Endothelial cell of umbilical vein (primary cell): ENCODE measurements around the gene INPP4B. TPM values are rescaled to one million over a fixed set of nuclear protein-coding genes. Genes with fewer than 3 reads are reported as not detected.

ENCODE experiments used
- BruUV-seq: library from RNA; stranded (reverse); fragments of 400-500 nt; replicated peaks from 2 replicates; lab custom pipeline; 2021; lab: Mats Ljungman, UMichigan
- CTCF ChIA-PET: fragments of 300-600, 350-600 bp; sonication (Branson Sonifier 250); formaldehyde crosslinking; loops from one replicate; lab custom pipeline; 2021; ENCODE audit warnings: antibody characterized with exemption, inconsistent platforms; lab: Charles Lee
- POLR2A ChIA-PET: fragments of 300-600, 350-600 bp; sonication (Branson Sonifier 250); formaldehyde crosslinking; loops from one replicate; lab custom pipeline; 2021; ENCODE audit warnings: antibody characterized with exemption, inconsistent platforms; lab: Charles Lee
- DNase-seq: peaks from one replicate; pipeline ENCODE4 v3.0.0-alpha.2; 2011; ENCODE audit warnings: low read depth, low spot score
- FAIRE-seq: peaks from 2 replicates; lab custom pipeline; 2011; peaks lifted over from hg19 to GRCh38; lab: Jason Lieb, UNC
- H2AFZ ChIP-seq: 2 replicates; pipeline ENCODE4 v1.6.0; 2012; ENCODE audit warnings: low read depth, low read length, control low read depth, inconsistent platforms
- H3K27ac ChIP-seq: 2 replicates; pipeline ENCODE4 v1.5.1; 2011; ENCODE audit warnings: low read depth, mild to moderate bottlenecking, control low read depth, low read length, moderate library complexity; ENCODE audit not compliant: insufficient read depth
- H3K27me3 ChIP-seq, 2 experiments: 2 replicates each; pipeline versions ENCODE4 v1.6.0 to v1.6.1; 2011; ENCODE audit warnings: low read length in 2 of 2, mixed read lengths in 1 of 2; ENCODE audit not compliant: control insufficient read depth in 2 of 2, insufficient read depth in 2 of 2
- H3K36me3 ChIP-seq, 2 experiments: 2 replicates in 1 of 2; 3 replicates in 1 of 2; pipeline ENCODE4 v1.5.1; 2011; ENCODE audit warnings: low read length in 2 of 2, mild to moderate bottlenecking in 1 of 2, moderate library complexity in 1 of 2; ENCODE audit not compliant: control insufficient read depth in 2 of 2, insufficient read depth in 2 of 2; ENCODE audit errors: extremely low read depth in 1 of 2
- H3K4me1 ChIP-seq: 3 replicates; pipeline ENCODE4 v1.5.1; 2011; ENCODE audit warnings: mild to moderate bottlenecking, low read length; ENCODE audit not compliant: control insufficient read depth, insufficient read depth; ENCODE audit errors: extremely low read depth
- H3K4me2 ChIP-seq: 2 replicates; pipeline ENCODE4 v1.6.1; 2011; ENCODE audit warnings: low read length, control low read depth, mixed read lengths; ENCODE audit not compliant: insufficient read depth
- H3K4me3 ChIP-seq, 3 experiments: fragments of 200-600 bp in 1 of 3; sonication (generic), shearing (Covaris generic) in 1 of 3; replicated peaks in 1 of 3; 2 replicates each; pipeline ENCODE4 v1.5.1; 2011 to 2016; ENCODE audit warnings: control low read depth in 3 of 3, low read length in 3 of 3, mild to moderate bottlenecking in 2 of 3, inconsistent platforms in 1 of 3, low read depth in 1 of 3, moderate library complexity in 1 of 3; ENCODE audit not compliant: insufficient read depth in 1 of 3
- H3K79me2 ChIP-seq: 2 replicates; pipeline ENCODE4 v1.6.0; 2012; ENCODE audit warnings: low read length, inconsistent platforms; ENCODE audit not compliant: control insufficient read depth, insufficient read depth
- H3K9ac ChIP-seq: replicated peaks from 2 replicates; pipeline ENCODE3; 2011; ENCODE audit warnings: low read length, control low read depth; ENCODE audit not compliant: insufficient read depth; ENCODE audit errors: extremely low read depth
- H3K9me1 ChIP-seq: replicated peaks from 3 replicates; pipeline ENCODE4 v1.6.0; 2011; ENCODE audit warnings: mild to moderate bottlenecking, low read length; ENCODE audit not compliant: control insufficient read depth, insufficient read depth; ENCODE audit errors: extremely low read depth
- H3K9me3 ChIP-seq: replicated peaks from 2 replicates; pipeline ENCODE4 v1.5.1; 2012; ENCODE audit warnings: low read length, inconsistent platforms; ENCODE audit not compliant: control insufficient read depth, insufficient read depth
- H4K20me1 ChIP-seq: replicated peaks from 2 replicates; pipeline ENCODE3; 2011; ENCODE audit warnings: mild to moderate bottlenecking, low read length; ENCODE audit not compliant: control insufficient read depth, insufficient read depth; ENCODE audit errors: extremely low read depth
- EZH2 ChIP-seq: IDR thresholded peaks from 2 replicates; pipeline ENCODE4 v1.6.1; 2012; ENCODE audit warnings: borderline replicate concordance, low read depth, mild to moderate bottlenecking, moderate library complexity, low read length, inconsistent platforms; ENCODE audit not compliant: severe bottlenecking
- FOS ChIP-seq: IDR thresholded peaks from 2 replicates; pipeline ENCODE4 v1.6.1; 2011; ENCODE audit warnings: mild to moderate bottlenecking, low read length, moderate library complexity, borderline replicate concordance; ENCODE audit not compliant: insufficient read depth
- GATA2 ChIP-seq: IDR thresholded peaks from 2 replicates; pipeline ENCODE4 v1.7.0; 2011; ENCODE audit warnings: low read depth, mild to moderate bottlenecking, moderate library complexity, mixed read lengths, low read length; ENCODE audit not compliant: insufficient read length, insufficient read depth
- JUN ChIP-seq: IDR thresholded peaks from 2 replicates; pipeline ENCODE4 v1.6.1; 2011; ENCODE audit warnings: borderline replicate concordance, low read depth; ENCODE audit not compliant: insufficient read length, insufficient read depth
- MYC ChIP-seq: IDR thresholded peaks from one replicate; pipeline ENCODE4 v1.6.1; 2011; ENCODE audit warnings: mild to moderate bottlenecking, low read depth, low read length
- POLR2A ChIP-seq: IDR thresholded peaks from 2 replicates; pipeline ENCODE4 v1.6.1; 2012; ENCODE audit warnings: low read depth, mild to moderate bottlenecking, control low read depth, low read length
- POLR2AphosphoS5 ChIP-seq: IDR thresholded peaks from 2 replicates; pipeline ENCODE4 v1.6.1; 2012; ENCODE audit warnings: low read depth, mild to moderate bottlenecking, control low read depth, low read length, moderate library complexity; ENCODE audit not compliant: insufficient read depth
- dilution Hi-C: fragments of 300-500 bp; cut with MboI; formaldehyde crosslinking; loops from one replicate; pipeline ENCODE4 v1.15.0; 2019; ENCODE audit warnings: low sequenced_read_pairs; ENCODE audit not compliant: extremely low pct_ligation_motif_present
- intact Hi-C: fragments of 100-400 bp; cut with micrococcal nuclease; formaldehyde crosslinking; loops from one replicate; pipeline ENCODE4 v1.10.0; 2022
- polyA plus RNA-seq, 4 experiments: library from polyadenylated mRNA; depleted of rRNA in 3 of 4; stranded (reverse) in 3 of 4; unstranded in 1 of 4; fragments of >200 nt; gene quantifications; 2 replicates each; pipeline versions ENCODE4 v1.2.1 to v1.2.3, GENCODE V29; 2011 to 2012; ENCODE audit warnings: missing spikeins in 1 of 4
- total RNA-seq: library from RNA; stranded (reverse); gene quantifications from 2 replicates; pipeline ENCODE4 v1.2.3, GENCODE V29; 2021
- TF ChIP-seq, protein P1 (sequence below), 2 donors: IDR thresholded peaks; 1 replicate in 1 of 2; 2 replicates in 1 of 2; pipeline ENCODE4 v1.5.1; 2011; ENCODE audit warnings: low read length in 2 of 2, mild to moderate bottlenecking in 2 of 2, moderate library complexity in 2 of 2, control low read depth in 1 of 2, inconsistent platforms in 1 of 2, low read depth in 1 of 2; ENCODE audit not compliant: insufficient read depth in 1 of 2; ENCODE audit errors: extremely low read depth in 1 of 2
- TF ChIP-seq, protein P2 (sequence below): IDR thresholded peaks from 2 replicates; pipeline ENCODE4 v1.6.1; 2011; ENCODE audit not compliant: insufficient read depth, insufficient read length

The INPP4B gene
- total and polyA plus RNA-seq, 2 donors (not counting 3 experiments of a cell fraction or from before 2014, with no cell fraction given) = 0.41 to 3.1 TPM

DNA sequence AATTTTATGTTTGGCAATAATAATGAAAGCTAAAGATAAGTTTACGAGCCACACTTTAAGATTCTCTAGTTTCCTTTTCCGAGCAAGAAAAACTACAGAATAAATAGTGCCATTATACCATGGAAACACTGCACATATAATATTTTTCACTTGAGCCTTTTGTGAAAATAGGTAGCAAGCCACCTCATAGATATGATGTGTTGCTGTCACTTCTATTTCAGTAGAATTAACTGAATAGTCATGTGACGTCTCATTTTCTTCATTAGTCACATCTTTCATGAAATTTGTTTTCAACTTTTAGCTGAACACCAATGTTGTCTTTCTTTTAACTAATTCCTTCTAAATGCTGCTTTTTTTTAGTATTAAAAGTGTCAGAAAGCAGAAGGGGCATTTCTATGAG lies 574.3 kb downstream of the INPP4B start:
- Histone ChIP-seq H3K27ac (no peak overlapping the region), H3K27me3 (no peaks in the 10 kb centered on the region), H3K9me1 (no peaks in the 10 kb centered on the region), H3K79me2 (no peaks in the 10 kb centered on the region), H3K9ac (no peak overlapping the region), H3K4me2 (no peak overlapping the region), H3K4me3 (no peak overlapping the region), H3K4me1 (peaks cover 10% of the 10 kb centered on the region), H4K20me1 (no peaks in the 10 kb centered on the region), H3K9me3 (no peaks in the 10 kb centered on the region), H3K36me3 (no peaks in the 10 kb centered on the region), H2AFZ (no peak overlapping the region)
- dilution Hi-C loops (no loop called here), intact Hi-C loops (no loop called here)
- DNase-seq = no peak
- no TSS peak for BruUV-seq
- TF ChIP-seq, protein P1, sequence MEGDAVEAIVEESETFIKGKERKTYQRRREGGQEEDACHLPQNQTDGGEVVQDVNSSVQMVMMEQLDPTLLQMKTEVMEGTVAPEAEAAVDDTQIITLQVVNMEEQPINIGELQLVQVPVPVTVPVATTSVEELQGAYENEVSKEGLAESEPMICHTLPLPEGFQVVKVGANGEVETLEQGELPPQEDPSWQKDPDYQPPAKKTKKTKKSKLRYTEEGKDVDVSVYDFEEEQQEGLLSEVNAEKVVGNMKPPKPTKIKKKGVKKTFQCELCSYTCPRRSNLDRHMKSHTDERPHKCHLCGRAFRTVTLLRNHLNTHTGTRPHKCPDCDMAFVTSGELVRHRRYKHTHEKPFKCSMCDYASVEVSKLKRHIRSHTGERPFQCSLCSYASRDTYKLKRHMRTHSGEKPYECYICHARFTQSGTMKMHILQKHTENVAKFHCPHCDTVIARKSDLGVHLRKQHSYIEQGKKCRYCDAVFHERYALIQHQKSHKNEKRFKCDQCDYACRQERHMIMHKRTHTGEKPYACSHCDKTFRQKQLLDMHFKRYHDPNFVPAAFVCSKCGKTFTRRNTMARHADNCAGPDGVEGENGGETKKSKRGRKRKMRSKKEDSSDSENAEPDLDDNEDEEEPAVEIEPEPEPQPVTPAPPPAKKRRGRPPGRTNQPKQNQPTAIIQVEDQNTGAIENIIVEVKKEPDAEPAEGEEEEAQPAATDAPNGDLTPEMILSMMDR (IDR thresholded peaks at IDR 0.05; ENCODE audit: extremely low read depth in 1 of 2, insufficient read depth in 1 of 2, low read depth in 1 of 2, low read length in 2 of 2) = no peak
- no peak for TF ChIP-seq EZH2
- TF ChIP-seq, protein P2, sequence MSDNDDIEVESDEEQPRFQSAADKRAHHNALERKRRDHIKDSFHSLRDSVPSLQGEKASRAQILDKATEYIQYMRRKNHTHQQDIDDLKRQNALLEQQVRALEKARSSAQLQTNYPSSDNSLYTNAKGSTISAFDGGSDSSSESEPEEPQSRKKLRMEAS = no peak
- no peak for TF ChIP-seq MYC
- TF ChIP-seq GATA2 = no peak
- no peak for TF ChIP-seq POLR2A
- TF ChIP-seq JUN = no peak
- no peak for TF ChIP-seq FOS
- no peak for TF ChIP-seq POLR2AphosphoS5
- POLR2A ChIA-PET = no interaction called here
- CTCF ChIA-PET = interaction anchor here (1.7 kb wide), 1 partner anchor 12 kb away, joined by 6 read pairs; no protein-coding TSS in a partner anchor
- no peak for FAIRE-seq
